Measurements from ENCODE around the gene B4GALNT2. TPM values are rescaled to one million over a fixed set of nuclear protein-coding genes. Genes with fewer than 3 reads are reported as not detected.
A peak's percentile ranks its signal among the peaks of the same experiment; 100 is the strongest.

The B4GALNT2 gene
- total RNA-seq, 1 donor from 2014 or later: 2.2 TPM

DNA sequence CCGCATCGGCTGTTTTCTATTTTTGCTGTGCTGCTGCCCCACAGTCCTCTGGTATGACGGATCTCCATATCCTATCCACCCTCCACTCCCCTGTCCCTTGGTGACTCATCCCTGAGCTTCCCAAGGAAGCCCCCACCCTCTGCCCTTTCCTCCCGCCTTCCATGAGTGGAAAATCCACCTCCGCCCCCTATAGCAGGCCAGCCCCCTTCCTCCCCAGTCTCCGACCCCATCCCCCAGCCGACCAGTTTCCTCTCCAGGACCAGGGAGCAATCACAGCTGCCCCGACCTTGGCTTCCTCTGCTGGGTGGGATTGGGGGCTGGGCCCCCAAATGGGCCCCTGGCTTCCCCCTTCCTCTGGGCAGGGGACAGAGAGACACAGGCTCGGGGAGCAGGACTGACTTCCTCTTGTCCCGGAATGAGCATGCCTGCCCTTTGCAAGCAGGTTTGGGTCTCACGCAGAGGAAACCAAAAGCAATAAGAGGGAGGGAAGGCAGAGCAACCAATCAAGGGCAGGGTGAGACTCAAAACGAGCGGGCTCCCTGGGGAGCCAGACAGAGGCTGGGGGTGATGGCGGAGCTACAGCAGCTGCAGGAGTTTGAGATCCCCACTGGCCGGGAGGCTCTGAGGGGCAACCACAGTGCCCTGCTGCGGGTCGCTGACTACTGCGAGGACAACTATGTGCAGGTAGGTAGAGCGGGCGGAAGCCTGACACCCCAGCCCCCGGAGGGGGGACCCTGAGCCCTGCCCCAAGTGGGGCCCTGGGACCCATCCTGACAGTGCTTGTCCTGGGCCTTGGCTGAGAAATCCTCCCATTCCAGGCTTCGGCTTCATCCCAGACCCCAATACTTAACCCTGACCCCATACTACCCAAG is 77.8 kb downstream of the B4GALNT2 start, which contains the start of the genes ABI3 and GNGT2:
TSS of gene ABI3 (plus strand) at position 550 of the 872 bp plus-strand sequence. CDS start at position 568, 18 bp downstream.
TSS of gene GNGT2 (minus strand) at position 417 of the 872 bp plus-strand sequence. CDS start 3,152 bp downstream, outside the sequence.
- DNase-seq (ENCODE audit: low read depth): peak; percentile 44

DNA sequence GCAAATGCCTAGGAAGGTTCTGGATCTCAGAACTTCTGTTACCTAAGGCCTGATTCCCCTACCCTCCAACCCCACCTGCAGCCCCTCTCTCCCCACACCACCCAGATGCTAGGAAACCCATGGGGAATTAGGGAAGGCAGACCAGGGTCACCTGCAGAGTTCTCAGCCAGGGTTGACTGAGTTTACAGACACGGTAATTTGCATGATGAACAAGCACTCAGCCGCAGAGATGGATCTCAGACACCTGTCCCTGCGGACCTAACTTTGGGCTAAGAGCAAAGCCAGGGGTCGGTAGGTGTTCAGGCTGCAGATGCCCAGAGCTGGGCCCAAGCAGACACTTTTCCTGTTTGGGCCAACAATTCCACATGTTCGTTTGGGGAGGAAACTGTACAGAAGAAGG is 80.8 kb downstream of the B4GALNT2 start:
- DNase-seq (ENCODE audit: low read depth): no peak

- no peak for DNase-seq (ENCODE audit: low read depth)
Measured at GRCh38 chr17:49213847-49214246, 81.3 kb downstream of the B4GALNT2 start.

DNA sequence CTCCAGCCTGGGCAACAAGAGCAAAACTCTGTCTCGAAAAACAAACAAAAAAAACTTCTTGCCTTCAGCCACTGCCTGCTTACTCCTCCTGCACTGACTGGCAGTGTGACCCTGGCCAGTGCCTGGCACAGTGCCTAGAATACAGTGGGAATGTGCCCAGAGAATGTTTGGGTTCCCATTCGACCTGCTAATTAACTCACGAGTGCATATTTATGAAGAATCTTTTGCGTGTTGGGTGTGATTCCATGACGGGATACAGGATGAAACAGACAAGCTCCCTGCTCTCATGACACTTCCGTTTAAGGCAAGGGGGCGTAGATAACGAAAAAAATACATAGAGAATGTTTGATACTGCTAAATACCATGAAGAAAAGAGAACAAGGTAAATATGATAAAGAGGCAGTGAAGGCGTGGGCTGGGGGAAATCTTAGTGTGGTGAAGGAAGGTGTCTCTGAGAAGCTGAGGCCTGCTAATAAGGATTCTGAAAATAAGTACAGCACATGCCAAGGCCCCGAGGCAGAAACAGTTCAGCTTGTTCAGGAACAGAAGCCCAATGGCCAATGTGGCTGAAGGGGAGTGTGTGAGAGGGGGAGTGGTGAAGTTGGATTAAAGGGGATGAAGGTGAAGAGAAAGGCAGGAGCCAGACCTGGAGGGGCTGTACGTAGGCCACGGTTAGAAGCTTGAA is 82.2 kb downstream of the B4GALNT2 start:
- peak; percentile 76 for DNase-seq (ENCODE audit: low read depth)

DNA sequence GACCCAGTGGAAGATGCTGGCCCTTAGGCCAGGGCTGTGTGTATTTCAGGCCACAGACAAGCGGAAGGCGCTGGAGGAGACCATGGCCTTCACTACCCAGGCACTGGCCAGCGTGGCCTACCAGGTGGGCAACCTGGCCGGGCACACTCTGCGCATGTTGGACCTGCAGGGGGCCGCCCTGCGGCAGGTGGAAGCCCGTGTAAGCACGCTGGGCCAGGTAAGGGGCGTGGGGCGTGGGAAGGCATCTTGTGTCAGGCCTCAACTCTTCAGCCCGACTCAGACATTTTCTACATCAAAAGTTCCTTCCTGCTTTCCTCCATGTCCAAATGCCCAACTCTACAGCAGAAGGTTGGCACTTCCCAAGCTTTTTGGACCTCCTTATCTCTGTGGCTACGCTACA is 83.9 kb downstream of the B4GALNT2 start:
- DNase-seq (ENCODE audit: low read depth): no peak

GRCh38 chr17:49216953-49217650 is 84.5 kb downstream of the B4GALNT2 start:
- DNase-seq (ENCODE audit: low read depth): no peak

- no peak for DNase-seq (ENCODE audit: low read depth)
Measured at GRCh38 chr17:49217651-49218413, 85.3 kb downstream of the B4GALNT2 start.

GRCh38 chr17:49218941-49219913 is 86.7 kb downstream of the B4GALNT2 start:
- DNase-seq (ENCODE audit: low read depth): no peak

GRCh38 chr17:49219987-49220386 is 87.4 kb downstream of the B4GALNT2 start:
- no peak for DNase-seq (ENCODE audit: low read depth)

- DNase-seq (ENCODE audit: low read depth): no peak
Measured at GRCh38 chr17:49223168-49223516, 90.6 kb downstream of the B4GALNT2 start.

DNA sequence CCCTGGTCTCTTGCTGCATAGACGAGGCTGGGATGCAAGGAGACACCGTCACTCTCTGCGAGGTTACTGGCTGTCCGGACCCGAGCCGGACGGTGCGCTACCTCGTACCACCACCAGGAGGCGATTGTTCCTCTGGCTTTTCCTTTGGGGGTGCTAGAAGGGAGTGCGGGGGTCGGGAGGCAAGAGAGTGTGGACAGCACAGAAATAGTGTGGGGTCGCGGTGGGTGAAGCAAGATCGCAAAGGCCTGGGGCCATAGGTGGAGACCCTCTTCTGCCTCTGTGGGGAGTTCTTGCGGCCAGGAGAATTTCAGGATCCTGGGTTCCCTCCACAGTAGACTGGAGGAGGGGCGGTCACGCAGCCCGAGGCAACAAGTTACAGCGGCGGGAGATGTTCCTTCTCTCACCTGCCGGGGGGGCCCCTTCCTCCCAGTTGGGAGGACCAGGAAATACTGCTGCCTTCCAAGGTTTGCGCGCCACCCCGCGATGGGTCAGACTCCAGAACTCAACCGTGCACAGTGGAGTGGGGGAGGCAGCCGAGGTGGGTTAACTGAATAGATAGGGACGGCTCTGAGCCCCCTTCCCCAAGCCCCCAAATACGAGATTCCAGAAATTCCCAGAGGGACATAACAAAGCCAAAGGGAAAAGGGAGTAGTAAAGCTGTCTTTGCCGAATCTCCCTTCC is 91.1 kb downstream of the B4GALNT2 start:
- no peak for DNase-seq (ENCODE audit: low read depth)

DNA sequence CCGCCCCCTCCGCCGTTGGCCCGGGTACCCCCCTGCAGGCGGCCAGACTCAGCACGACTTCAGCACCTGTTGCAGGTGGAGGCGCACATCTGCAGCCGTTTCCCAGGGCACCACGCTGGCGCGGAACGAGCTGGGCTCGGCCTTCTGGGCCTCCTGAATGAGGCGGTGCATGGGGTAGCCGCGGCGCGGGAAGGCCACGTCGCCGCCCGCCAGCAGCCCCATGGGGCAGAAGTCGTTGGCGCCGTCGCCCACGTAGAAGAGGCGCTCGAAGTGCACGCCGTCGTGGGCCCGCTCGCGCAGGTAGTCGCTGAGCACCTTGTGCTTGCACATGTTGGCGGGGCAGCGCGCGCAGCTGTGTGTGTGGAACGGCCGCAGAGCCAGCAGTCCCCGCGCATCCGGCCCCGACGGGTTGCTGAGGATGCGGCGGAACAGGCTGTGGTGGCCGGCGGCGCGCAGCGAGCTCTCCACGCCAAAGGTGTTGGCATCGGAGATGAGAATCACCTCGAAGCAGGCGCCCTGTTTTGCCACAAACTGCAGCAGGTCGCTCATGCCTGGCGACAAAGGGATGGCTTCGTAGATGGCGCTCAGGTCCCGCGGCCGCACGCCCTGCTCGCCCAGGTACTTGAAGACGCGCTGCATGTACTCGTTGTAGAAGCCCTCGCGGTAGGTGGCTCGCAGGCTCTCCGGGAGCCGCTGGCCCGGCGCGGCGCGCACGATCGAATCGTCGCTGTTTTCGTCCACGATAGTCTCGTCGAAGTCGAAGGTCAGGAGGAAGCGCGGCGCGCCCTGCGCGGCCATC is 91.8 kb downstream of the B4GALNT2 start:
- no peak for DNase-seq (ENCODE audit: low read depth)

- DNase-seq (ENCODE audit: low read depth): no peak
Measured at GRCh38 chr17:49224997-49225337, 92.4 kb downstream of the B4GALNT2 start.

DNA sequence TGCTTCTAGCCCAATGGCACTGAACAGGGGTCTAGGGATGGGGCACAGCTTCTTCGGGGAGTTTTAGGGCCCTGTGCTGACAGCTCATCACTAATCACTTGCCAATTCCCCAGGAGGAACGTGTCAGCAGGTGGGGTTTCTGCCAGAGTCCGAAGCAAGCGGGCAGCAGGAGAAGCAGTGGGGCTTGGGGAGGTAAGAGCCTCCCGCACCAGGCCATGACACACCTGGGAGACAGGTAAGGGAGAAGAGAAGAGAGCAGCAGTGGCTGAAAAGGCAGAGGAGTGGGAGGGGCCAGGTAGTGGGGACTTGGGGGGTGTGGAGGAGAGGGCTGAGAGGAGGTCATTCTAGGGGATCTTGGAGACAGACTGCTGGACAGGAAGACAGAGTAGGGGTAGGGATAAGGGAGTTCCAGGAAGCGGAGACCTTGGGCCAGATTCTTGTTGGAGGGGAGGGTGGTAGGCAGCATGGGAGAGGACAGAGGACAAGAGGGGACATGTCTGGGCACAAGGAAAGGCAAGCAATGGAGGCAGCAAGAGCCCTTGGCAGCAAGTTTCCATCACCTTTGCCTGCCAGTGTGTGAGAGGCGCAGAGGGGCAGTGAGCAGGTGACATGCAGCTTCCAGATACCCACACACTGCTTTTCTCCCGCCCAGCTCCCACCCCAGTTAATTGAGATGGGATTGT is 93.1 kb downstream of the B4GALNT2 start:
- DNase-seq (ENCODE audit: low read depth): no peak
